AG09309 (cell line): Measurements from ENCODE around the gene CTCF.

ENCODE experiments used
- DNase-seq: peaks from one replicate; pipeline ENCODE4 v3.0.0-alpha.2; 2010; ENCODE audit warnings: low read depth
- H3K4me3 ChIP-seq: 2 replicates; pipeline ENCODE4 v1.5.1; 2011; ENCODE audit warnings: mild to moderate bottlenecking, low read depth, low read length, moderate library complexity; ENCODE audit not compliant: control insufficient read depth
- CTCF ChIP-seq: IDR thresholded peaks from 2 replicates; pipeline ENCODE4 v1.5.1; 2011; ENCODE audit warnings: mild to moderate bottlenecking, low read depth, low read length, inconsistent platforms; ENCODE audit not compliant: insufficient read depth, control insufficient read depth; ENCODE audit errors: missing control alignments

Gene CTCF

DNA sequence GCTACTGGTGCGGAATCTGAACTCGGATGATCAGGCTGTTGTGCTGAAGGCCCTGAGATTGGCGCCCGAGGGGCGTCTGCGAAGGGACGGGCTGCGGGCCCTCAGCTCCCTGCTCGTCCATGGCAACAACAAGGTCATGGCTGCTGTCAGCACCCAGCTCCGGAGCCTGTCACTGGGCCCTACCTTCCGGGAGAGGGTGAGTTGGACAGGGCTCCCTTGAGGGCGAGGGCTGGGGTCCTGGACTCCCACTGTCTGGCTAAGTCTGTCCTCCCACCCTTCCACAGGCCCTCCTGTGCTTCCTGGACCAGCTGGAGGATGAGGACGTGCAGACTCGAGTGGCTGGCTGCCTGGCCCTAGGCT is 16.7 kb upstream of the CTCF start:
- DNase-seq: no peak
- H3K4me3 ChIP-seq: no peak overlapping the region
- no peak for TF ChIP-seq CTCF

- DNase-seq: no peak
- no peak overlapping the region for H3K4me3 ChIP-seq
- TF ChIP-seq CTCF: no peak
These were observed 16.2 kb upstream of the CTCF start for GRCh38 chr16:67546091-67546501.

GRCh38 chr16:67546761-67547422 is 15.4 kb upstream of the CTCF start:
- TF ChIP-seq CTCF: peak; percentile 92
- H3K4me3 ChIP-seq: no peak overlapping the region
- no peak for DNase-seq

DNA sequence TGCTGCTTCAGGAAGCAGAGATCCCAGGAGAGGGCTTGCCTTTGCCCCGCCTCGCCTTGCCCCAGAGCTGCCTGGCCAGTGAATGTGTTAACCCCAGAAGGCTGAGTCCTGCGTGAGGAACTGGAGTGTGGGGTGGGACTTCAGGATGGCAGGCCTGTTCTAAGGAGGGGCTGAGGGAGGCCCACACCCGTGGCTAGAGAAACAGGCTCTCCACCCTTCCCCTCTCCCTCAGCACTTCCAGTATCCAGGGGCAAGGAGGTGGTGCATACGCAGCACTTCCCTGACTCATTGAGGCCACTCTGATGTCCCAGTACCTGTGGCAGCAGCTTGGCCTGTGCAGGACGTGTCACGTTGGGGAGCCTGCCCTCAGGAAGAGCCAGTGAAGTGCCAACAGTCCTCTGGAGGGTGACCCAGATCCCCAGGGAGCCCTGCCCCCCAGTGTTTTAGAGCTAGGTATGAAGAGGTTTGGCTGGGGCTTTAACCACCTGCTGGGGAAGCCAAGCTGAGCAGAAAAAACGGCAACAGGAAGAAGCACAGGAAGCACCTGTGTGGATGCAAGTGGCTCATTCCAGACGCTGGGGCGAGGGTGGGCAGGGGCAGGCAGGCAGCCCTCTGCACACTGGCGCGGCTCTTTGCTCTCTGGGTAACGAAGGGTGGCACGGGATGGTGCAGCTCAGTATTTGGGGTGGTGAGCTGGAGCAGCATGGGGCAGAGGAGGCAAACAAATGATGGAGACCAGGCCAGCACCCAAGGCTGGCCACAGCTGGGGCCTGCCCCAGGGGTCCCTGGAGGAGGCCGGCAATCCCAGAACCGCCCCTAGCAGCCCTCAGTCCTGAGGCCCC is 14.7 kb upstream of the CTCF start:
- no peak overlapping the region for H3K4me3 ChIP-seq
- DNase-seq: no peak
- TF ChIP-seq CTCF: no peak

DNA sequence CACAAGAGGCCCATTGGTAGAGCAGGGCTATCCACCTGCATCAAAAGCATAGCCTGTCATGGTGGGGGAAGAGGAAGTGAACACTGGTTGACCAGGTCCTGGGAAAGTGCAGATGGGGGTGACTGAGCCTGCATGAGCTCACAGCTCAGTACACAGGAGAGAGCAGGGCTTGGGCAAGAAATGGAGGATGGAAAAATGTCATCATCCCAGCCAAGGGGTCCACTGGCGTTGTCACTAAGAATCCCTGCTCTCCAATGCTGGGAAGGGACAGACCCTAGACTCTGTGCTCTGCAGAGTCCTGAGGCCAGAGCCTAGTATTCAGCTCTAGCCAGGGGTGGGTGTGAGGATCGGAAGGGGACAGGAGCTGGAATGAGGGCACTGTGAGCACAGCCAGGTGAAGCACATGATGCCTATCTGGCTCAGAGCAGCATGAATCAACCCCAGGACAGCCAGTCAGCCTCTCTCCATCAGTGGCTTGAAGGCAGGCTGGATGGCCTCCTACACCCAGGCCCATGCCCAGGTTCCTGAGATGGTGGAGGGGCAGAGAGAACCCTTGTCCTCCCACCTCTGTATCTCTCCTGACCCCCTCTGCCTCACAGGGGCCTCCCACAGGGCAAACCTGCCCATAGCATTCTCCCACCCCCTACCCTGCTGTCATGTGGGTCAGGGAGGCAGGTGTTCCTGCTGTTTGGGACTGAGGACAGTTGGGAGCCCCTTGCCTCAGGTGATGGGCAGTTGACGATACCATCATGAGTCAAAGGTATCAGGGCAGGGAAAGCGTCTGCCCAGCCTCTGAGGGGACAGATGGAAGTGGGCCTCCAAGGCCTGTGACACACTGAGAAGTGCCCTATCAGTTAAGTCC is 13.8 kb upstream of the CTCF start:
- H3K4me3 ChIP-seq: no peak overlapping the region
- no peak for DNase-seq
- TF ChIP-seq CTCF: no peak

GRCh38 chr16:67549240-67549639 is 13.1 kb upstream of the CTCF start:
- H3K4me3 ChIP-seq: no peak overlapping the region
- TF ChIP-seq CTCF: no peak
- DNase-seq: no peak
